ENCODE measurements around the gene NF1.
"Not testable (repeated sequence)": the region's sequence is repeated elsewhere in the genome, so short reads cannot be mapped to it uniquely, and the experiment has no call there.

The NF1 gene

DNA sequence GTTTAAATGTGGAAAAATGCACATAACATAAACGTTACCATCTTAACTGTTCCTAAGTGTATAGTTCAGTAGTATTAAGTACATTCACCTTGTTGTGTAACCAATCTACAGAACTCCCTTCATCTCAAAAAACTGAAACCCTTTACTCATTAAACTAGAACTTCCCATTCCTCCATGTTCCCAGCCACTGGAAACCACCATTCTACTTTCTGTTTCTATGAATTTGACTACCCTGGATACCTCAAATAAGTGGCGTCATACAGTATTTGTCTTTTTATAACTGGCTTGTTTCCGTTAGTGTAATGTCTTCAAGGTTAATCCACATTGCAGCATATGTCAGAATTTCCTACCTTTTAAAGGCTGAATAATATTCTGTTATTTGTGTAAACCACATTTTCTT, 38.2 kb downstream of the NF1 start:
- no peak for DNase-seq (ENCODE audit: low read depth)

DNA sequence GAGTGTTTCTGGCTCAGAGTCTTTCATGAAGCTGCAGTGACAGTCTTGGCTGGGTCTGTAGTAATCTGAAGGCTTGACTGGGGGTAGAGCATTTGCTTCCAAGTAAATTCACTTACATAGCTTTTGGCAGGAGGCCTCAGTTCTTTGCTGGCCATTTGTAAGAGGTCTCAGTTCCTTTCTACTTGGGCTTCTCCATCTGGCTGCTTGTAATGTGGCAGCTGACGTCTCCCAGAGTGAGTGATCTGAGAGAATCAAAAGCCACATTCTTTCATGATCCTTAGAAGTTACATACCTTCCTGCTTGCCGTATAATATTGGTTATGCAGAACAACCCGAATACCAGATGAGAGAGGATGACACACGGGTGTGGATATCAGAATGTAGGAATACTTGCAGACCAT, 39.8 kb downstream of the NF1 start:
- no peak for DNase-seq (ENCODE audit: low read depth)

DNA sequence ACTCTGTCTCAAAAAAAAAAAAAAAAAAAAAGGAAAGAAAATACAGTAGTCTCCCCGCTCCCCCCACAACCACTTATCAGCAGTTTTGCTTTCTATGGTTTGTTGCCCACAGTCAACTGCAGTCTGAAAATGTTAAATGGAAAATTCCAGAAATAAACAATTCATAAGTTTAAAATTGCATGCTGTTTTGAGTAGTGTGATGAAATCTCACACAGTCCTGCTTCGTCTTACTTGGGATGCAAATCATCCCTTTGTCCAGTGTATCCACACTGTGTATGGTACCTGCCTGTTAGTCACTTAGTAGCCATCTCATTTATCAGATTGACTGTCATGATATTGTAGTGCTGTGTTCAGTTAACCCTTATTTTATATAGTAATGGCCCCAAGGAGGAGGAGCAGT, 41.5 kb downstream of the NF1 start:
- no peak for DNase-seq (ENCODE audit: low read depth)

DNA sequence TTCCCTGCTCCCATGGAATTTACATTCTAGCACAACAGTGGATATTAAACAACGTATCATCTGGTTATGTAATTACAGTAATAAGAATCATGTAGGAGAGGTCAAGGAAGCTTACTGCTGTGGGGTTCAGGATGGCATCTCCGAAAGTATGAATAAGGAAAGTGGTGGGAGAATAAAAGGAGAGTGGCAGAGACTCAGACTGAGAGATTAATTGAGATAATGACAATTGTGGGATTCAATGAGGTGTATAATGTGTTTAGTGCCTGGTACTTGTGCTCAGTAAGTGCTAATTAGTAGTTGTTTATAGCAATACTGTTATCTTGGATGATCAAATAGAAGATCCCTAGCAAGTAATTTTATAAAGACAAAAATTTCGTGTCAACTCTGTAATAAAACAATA, 45.3 kb downstream of the NF1 start:
- no peak for DNase-seq (ENCODE audit: low read depth)

DNA sequence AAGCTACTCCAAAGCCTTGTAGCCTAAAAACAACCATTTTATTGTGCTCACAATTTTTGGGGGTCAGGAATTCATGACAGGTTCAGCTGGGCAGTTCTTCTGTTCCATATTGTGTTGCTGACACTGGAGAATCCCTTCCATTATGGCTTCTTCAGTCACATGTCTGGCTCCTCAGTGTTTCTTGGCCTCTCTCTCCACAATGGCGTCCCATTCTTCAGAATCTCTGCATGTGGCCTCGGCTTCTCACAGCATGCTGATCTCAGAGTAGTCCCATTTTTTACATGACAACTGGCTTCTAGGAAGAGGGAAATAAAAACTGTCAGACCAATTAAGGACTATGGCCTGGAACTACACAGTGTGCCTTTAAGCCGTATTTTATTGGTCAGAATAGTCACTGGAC, 49.7 kb downstream of the NF1 start:
- no peak for DNase-seq (ENCODE audit: low read depth)

DNA sequence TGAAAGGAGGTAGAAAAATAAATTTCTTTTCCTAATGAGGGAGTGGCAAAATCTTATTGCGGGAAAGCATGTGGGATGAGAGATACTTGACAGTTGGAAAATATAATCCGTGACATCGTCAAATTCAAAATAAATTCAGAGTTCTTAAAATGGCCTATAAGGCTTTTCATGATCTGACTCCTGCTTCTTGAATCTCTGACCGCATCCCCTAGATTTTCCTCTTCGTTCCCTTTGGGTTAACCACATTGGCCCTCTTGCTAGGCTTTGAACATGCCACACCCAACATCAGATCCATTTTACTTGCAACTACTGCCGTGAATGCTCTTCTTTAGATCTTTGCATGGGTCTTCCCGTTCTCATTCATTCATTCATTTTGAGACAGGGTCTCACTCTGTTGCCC, 50.1 kb downstream of the NF1 start:
- no peak for DNase-seq (ENCODE audit: low read depth)

DNA sequence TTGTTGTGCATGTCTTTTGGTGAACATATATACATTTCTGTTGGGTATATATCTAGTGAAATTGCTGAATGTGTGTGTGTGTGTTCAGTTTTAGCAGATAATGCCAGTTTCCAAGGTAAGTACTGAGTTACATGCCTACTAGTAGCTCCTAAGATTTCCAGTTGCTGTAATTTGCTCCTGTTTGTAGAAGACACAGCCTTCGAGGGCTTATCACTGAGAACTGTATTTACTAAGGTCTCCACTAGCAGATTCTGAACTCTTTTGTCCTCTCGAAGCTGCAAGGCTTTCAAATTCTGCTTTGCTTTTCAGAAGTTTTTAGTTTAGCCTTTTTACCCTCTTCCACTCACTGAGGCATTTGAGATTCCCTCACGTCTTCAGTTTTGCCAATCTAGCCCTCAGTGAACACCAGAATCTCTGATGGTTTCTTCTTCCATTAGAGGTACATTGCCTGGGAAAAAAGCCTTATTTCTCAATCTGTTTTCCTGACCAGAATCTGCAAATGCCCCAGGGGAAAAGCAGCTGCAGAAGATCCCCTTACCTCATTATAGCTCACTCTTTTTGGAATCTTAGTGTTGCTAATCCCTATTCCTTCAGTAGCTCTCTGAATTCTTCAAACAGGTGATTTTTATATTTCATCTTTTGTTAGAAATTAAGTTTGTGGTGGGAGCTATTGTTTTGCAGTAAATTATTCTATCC, 52.9 kb downstream of the NF1 start:
- DNase-seq (ENCODE audit: low read depth) = no peak

DNA sequence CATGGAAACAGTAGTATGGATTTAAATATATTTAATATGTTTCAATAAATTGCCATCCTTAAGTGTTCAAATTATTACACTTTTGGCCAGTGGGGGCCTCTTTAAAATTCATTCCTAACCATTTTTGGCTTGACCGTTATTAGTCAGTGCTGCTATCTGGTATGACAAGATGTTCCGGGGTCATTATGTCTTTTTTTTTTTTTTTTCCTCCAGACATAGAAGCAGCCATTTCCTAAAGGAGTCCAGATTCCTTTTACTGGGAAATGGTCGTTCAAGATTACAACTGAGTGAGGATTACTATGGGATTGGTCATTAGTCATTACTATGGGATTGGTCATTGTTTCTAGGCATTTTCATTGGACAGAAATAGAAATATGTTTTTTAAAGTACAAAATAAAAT, 53.4 kb downstream of the NF1 start:
- DNase-seq (ENCODE audit: low read depth) = no peak

DNA sequence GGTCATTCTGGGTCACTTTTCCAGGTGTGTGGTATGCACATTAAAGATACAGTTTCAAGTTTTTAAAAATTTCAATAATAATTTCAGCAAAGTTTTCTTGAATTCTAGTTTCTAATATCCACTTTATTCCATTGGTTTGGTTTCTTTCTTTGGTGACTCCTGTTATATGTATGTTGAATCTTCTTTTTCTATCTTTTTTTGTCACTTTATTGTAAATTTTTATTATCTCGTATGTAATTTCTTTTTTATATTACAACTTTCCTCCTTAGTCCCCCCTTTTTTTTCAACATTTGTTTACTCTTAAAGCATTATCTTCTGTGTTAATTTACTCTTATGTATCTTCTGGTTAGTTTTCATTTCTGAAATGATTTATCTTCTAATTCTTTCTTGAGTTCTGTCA, 57.5 kb downstream of the NF1 start:
- DNase-seq (ENCODE audit: low read depth) = no peak

DNA sequence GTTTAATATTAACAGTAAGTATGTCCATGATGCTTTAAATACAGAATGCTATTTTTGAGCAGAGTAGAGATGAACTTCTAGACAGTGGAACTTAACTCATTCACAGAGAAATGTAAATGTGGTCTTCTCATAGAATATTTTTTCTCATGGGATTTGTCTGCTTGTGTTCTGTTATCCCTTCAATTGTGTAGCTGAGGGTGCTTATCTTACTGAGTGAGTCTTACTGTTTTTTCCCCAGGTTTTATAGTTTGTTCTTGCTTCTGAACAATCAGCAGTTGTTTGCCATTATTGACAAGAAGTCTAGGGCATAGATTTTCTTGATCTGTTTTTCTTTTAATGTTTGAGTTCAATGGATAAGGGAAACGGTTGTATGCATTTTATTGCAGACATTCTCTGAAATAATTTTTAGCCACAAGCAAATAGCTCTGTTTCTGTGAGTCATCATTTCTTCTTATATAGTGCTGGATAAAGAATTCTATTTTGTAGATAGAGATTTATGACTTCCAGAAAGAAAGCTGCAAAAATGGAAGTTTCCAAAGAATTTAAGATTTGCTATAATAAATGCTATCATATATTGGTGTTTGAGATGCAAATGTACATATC, 60.5 kb downstream of the NF1 start:
- no peak for DNase-seq (ENCODE audit: low read depth)

DNA sequence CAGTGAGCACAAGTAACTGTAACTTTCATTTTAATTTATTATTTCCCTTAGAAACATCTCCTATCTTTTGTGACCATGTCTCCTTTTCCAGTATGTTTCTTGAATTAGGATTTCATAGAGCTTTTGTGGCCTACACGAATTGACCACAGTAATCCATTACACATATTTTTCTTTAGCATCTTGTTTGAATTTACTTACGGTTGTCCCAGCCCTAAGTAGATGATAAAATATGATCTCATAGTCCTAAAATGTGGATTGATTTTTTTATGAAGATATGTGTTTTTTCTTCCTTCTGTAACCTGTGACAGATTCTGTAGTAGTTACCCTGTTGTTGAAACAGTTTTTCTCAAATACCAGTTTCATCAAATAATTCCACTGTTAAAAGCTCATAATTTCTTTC, 61.5 kb downstream of the NF1 start:
- DNase-seq (ENCODE audit: low read depth) = no peak

DNA sequence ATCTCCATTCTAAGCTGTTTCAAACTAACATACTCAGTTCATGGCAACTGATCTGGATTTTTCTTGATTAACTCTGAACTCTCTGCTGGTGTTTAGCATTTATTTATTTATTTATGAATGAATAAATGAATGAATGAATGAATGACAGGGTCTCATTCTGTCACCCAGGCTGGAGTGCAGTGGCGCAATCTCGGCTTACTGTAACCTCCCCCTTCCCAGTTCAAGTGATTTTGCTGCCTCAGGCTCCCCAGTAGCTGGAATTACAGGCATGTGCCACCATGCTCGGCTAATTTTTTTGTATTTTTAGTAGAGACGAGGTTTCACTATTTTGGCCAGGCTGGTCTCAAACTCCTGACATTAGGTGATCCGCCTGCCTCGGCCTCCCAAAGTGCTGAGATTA, 62.1 kb downstream of the NF1 start:
- DNase-seq (ENCODE audit: low read depth) = not testable (repeated sequence)

DNA sequence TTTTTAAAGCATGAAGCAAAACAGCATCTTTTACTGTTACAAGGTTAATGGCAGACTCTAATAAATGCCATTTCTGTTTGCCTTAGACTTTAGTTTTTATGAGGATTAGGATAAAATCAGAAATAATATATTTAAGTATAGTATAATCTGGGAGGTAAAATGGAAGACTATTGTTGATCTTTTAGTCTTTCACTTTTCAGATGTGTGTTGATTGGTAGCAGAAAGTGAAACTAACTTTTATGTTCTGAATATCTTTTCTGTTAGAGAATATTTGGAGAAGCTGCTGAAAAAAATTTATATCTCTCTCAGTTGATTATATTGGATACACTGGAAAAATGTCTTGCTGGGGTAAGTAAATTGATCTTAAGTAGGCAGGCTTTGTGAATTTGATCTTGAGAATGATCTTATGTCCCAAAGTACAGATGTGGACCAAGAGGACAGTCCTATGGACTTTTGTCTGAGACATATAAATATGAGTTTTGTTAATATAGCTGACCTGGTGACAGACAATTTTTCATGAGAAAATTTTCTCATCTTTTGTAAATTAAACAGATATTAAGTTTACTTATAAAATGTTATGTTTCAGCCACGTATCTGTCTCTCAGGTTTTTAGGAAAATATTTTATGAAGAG, 64.1 kb downstream of the NF1 start:
- DNase-seq (ENCODE audit: low read depth) = no peak

DNA sequence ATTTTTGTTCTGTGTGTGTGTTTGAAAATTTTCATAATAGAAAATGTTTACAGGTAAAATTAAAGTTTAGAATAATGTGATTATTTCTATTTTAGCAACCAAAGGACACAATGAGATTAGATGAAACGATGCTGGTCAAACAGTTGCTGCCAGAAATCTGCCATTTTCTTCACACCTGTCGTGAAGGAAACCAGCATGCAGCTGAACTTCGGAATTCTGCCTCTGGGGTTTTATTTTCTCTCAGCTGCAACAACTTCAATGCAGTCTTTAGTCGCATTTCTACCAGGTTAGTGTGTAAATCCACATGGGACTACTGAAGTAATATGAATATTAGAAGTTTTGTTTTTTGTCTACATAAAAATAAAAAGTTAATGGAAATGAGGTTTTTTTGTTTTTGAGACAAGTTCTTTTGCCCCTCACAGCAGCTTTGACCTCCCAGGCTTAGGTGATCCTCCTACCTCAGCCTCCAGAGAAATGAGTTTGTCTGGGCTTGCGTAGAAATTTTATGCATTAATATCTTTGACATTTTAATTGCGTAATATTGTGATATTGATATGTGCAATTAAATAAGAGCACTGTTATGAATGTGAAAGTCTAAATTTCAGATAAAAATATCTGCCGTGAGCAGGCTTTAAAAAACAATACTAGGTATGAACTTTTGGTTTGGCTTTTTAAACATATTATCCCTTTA, 68.5 kb downstream of the NF1 start:
- DNase-seq (ENCODE audit: low read depth) = no peak

DNA sequence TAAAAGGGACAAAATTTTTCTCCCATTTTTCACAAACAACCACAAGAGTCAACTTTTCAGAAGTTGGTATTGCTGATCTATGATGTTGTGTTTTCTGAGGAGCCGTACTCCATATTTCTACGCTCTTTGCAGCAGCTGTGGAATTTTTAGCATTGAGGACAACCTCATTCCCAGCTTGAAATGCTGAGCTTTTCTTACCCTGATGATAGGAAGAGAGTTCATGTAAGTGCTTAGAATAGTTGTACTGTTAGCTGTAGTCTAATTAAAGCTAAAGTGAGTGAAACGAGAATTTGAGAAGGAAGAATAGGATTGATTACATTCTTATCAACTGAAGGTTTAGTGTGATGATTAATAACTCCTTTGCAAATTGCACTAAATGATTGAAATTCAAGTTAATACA, 72.3 kb downstream of the NF1 start:
- DNase-seq (ENCODE audit: low read depth) = no peak

DNA sequence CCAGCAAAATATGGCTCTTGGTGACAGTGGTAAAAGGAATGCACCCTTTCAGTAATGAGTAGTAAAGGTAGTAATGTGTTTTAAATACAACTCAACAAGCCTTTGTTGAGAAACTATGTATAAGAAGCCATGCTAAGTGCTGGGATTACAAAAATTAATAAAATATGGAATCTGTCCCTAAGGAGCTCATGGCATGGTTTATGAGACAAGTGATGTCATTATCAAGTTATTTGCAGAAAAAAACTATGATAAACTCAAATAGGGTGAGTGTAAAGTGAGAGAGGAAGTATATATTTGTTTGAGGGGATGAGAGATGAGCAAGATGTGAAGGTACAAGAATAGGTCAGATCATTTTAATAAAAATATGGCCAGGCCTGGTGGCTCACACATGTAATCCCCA, 76.9 kb downstream of the NF1 start:
- DNase-seq (ENCODE audit: low read depth) = no peak

DNA sequence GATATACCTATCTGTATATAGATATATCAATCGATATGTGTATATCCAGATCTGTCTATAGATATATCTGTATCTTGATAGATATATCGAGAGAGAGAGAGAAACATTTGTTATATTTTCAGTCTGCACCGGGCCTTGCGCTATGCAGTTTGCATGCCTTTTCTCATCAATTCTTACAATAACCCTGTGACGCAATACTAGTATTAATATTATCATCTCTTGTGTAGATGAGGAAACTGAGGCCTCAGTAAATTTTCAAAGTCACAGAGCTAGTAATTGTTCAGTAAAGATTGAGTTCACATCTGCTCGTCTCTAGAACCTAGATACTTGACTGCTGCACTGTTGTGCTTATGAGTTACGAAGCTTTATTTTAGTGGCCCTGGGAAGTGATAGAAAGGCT, 77.6 kb downstream of the NF1 start:
- no peak for DNase-seq (ENCODE audit: low read depth)

DNA sequence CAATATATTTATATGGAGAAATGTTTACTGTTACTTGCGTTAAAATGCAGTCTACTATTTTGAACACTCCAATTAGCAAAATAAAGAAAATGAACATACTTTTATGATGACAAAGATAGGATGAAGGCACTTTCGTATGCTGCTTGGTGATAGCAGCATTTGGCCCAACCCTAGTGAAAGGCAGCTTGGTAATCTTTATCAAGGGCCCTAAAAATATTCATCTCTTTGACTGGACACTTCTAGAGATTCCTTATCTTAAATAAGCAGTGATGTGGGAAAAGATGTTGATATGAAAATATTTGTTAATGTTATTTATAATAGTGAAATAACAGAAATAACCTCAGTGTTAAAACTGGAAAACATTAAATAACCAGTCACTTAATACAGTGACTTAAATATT, 79.4 kb downstream of the NF1 start:
- no peak for DNase-seq (ENCODE audit: low read depth)

DNA sequence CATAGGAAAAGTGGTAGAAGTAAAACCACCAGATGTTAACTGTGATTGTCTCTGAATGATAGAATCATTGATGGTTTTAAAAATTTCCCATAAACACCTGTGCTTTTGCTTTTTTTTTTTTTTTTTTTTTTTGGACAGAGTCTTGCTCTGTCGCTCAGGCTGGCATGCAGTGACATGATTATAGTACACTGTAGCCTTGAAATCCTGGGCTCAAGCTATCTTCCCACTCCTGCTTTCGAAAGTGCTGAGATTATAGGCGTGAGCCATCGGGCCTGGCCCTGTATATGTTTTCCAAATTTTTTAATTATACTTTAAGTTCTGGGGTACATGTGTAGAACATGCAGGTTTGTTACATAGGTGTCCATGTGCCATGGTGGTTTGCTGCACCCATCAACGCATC, 80.5 kb downstream of the NF1 start:
- DNase-seq (ENCODE audit: low read depth) = no peak

DNA sequence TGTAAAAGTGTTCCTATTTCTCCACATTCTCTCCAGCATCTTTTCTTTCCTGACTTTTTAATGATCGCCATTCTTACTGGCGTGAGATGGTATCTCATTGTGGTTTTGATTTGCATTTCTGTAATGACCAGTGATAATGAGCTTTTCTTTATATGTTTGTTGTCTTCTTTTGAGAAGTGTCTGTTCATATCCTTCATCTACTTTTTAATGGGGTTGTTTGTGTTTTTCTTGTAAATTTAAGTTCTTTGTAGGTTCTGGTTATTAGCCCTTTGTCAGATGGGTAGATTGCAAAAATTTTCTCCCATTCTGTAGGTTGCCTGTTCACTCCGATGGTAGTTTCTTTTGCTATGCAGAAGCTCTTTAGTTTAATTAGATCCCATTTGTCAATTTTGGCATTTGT, 81.4 kb downstream of the NF1 start:
- not testable (repeated sequence) for DNase-seq (ENCODE audit: low read depth)

DNA sequence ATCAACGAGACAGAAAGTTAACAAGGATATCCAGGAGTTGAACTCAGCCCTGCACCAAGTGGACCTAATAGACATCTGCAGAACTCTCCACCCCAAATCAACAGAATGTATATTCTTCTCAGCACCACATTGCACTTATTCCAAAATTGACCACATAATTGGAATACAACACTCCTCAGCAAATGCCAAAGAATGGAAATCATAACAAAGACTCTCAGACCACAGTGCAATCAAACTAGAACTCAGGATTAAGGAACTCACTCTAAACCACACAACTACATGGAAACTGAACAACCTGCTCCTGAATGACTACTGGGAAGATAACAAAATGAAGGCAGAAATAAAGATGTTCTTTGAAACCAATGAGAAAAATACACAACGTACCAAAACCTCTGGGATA, 84.2 kb downstream of the NF1 start:
- not testable (repeated sequence) for DNase-seq (ENCODE audit: low read depth)

DNA sequence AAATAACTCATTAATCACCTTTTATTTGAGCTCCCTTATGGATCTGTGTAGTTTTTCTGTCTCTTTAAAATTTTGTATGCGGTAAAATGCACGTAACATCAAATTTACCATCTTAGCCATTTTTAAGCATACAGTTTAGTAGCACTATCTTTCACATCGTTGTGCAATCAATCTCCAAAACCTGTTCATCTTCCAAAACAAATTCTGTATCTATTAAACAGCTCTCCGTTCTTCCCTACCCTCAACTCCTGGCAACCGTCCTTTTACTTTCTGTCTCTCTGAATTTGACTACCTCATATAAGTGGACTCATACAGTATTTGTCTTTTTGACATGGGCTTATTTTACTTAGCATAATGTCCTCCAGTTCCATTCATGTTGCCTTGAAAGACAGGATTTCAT, 100.5 kb downstream of the NF1 start:
- no peak for DNase-seq (ENCODE audit: low read depth)

DNA sequence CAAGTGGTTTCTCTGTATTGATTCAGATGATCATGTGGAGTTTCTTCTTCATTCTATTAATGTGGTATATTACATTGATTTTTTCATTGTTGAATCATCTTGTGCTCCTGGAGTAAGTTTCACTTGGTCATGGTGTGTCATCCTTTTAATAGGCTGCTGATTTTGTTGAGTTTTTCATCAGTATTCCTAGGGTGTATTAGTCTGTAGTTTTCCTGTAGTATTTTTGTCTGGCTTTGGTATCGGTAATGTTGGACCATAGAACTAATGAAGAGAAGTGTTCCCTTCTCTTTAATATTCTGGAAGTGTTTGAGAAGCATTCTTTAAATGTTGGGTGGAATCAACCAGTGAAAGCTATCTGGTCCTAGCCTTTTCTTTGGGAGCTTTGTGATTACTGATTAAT, 103.2 kb downstream of the NF1 start:
- DNase-seq (ENCODE audit: low read depth) = no peak
